MM.1S (cell line): Measurements from ENCODE around the gene PDS5B.

ENCODE experiments used
- DNase-seq: peaks from one replicate; pipeline ENCODE4 v3.0.0-alpha.2; 2015
- H2AFZ ChIP-seq: fragments of 300-600 bp; sonication (generic); 2 replicates; pipeline ENCODE4 v1.6.0; 2016; ENCODE audit warnings: antibody characterized with exemption, low read length
- H3F3A ChIP-seq: fragments of 300-600 bp; sonication (generic); 2 replicates; pipeline ENCODE4 v1.6.1; 2016; ENCODE audit warnings: mild to moderate bottlenecking, antibody characterized with exemption, low read length, moderate library complexity, mixed read lengths; ENCODE audit not compliant: insufficient read depth
- H3K27ac ChIP-seq: fragments of 300-600 bp; sonication (generic); 2 replicates; pipeline ENCODE4 v1.5.1; 2016; ENCODE audit warnings: mild to moderate bottlenecking, low read length
- H3K27me3 ChIP-seq: fragments of 300-600 bp; sonication (generic); replicated peaks from 2 replicates; pipeline ENCODE4 v1.6.0; 2016; ENCODE audit warnings: low read length; ENCODE audit not compliant: insufficient read depth
- H3K36me3 ChIP-seq: fragments of 300-600 bp; sonication (generic); replicated peaks from 2 replicates; pipeline ENCODE4 v1.6.1; 2016; ENCODE audit warnings: mild to moderate bottlenecking, low read length, mixed read lengths; ENCODE audit not compliant: insufficient read depth
- H3K4me1 ChIP-seq: fragments of 300-600 bp; sonication (generic); 2 replicates; pipeline ENCODE4 v1.6.1; 2016; ENCODE audit warnings: low read length, mixed read lengths
- H3K4me2 ChIP-seq: fragments of 300-600 bp; sonication (generic); 2 replicates; pipeline ENCODE4 v1.6.0; 2016; ENCODE audit warnings: low read depth, low read length
- H3K4me3 ChIP-seq: fragments of 300-600 bp; sonication (generic); 2 replicates; pipeline ENCODE4 v1.5.1; 2016; ENCODE audit warnings: low read length, mixed read lengths
- H3K79me2 ChIP-seq: fragments of 300-600 bp; sonication (generic); 2 replicates; pipeline ENCODE4 v1.6.1; 2016; ENCODE audit warnings: mixed run types, low read length, mixed read lengths
- H3K9ac ChIP-seq: fragments of 300-600 bp; sonication (generic); 2 replicates; pipeline ENCODE4 v1.6.1; 2016; ENCODE audit warnings: low read length, mixed read lengths
- H3K9me2 ChIP-seq: fragments of 300-600 bp; sonication (generic); replicated peaks from 2 replicates; pipeline ENCODE4 v1.6.1; 2016; ENCODE audit warnings: mild to moderate bottlenecking, low read length, mixed read lengths; ENCODE audit not compliant: insufficient read depth
- H3K9me3 ChIP-seq: fragments of 300-600 bp; sonication (generic); replicated peaks from 2 replicates; pipeline ENCODE4 v1.6.1; 2016; ENCODE audit warnings: mild to moderate bottlenecking, low read length, mixed read lengths; ENCODE audit not compliant: insufficient read depth
- H4K20me1 ChIP-seq: fragments of 300-600 bp; sonication (generic); 2 replicates; pipeline ENCODE4 v1.6.1; 2016; ENCODE audit warnings: mild to moderate bottlenecking, low read length, moderate library complexity, mixed read lengths; ENCODE audit not compliant: insufficient read depth
- CTCF ChIP-seq: fragments of 300-600 bp; sonication (generic); IDR thresholded peaks from 2 replicates; pipeline ENCODE4 v1.5.1; 2016; ENCODE audit warnings: antibody characterized with exemption, low read length, mixed read lengths
- EZH2 ChIP-seq: fragments of 300-600 bp; sonication (generic); optimal IDR thresholded peaks from 2 replicates; pipeline ENCODE3; 2017; ENCODE audit warnings: low read depth, mild to moderate bottlenecking, antibody characterized with exemption, low read length, mixed read lengths
- EZH2phosphoT487 ChIP-seq: fragments of 300-600 bp; sonication (generic); IDR thresholded peaks from 2 replicates; pipeline ENCODE4 v1.6.1; 2018; ENCODE audit warnings: antibody characterized with exemption, low read length

PDS5B gene

GRCh38 chr13:32587811-32588170 lies 1.5 kb downstream of the PDS5B start:
- peaks cover 6% of the 10 kb centered on the region; the same call in 1 of the 2 replicates for H4K20me1 ChIP-seq
- H3K9me3 ChIP-seq: no peaks in the 10 kb centered on the region
- no peaks in the 10 kb centered on the region for H3K36me3 ChIP-seq
- no peaks in the 10 kb centered on the region for H3K27me3 ChIP-seq
- DNase-seq: peak; percentile 15
- H3K4me1 ChIP-seq: 0 out of 2 replicates have a peak, but pooled peaks cover 2% of the 10 kb centered on the region
- peak overlapping the region; percentile 65 for H3K4me2 ChIP-seq
- H3K27ac ChIP-seq: peak overlapping the region; percentile 74; the same call in 1 of the 2 replicates
- H2AFZ ChIP-seq: no peak overlapping the region
- TF ChIP-seq CTCF (no peak), EZH2 (no peak), EZH2phosphoT487 (no peak)
- peak overlapping the region; percentile 60; the same call in 1 of the 2 replicates for H3K9ac ChIP-seq
- H3K79me2 ChIP-seq: peaks cover 52% of the 10 kb centered on the region
- no peaks in the 10 kb centered on the region for H3K9me2 ChIP-seq
- H3F3A ChIP-seq: peaks cover 8% of the 10 kb centered on the region
- peak overlapping the region; percentile 66 for H3K4me3 ChIP-seq

GRCh38 chr13:32588736-32589135 lies 2.5 kb downstream of the PDS5B start:
- Histone ChIP-seq H3F3A (peaks cover 8% of the 10 kb centered on the region), H3K4me3 (peak overlapping the region; percentile 66), H4K20me1 (peaks cover 9% of the 10 kb centered on the region; the same call in 1 of the 2 replicates), H3K9ac (no peak overlapping the region), H3K4me1 (0 out of 2 replicates have a peak, but pooled peaks cover 2% of the 10 kb centered on the region), H3K27me3 (no peaks in the 10 kb centered on the region), H3K27ac (no peak overlapping the region), H3K9me2 (no peaks in the 10 kb centered on the region), H3K9me3 (no peaks in the 10 kb centered on the region), H3K4me2 (peak overlapping the region; percentile 65; the same call in 1 of the 2 replicates), H2AFZ (no peak overlapping the region), H3K79me2 (peaks cover 61% of the 10 kb centered on the region), H3K36me3 (no peaks in the 10 kb centered on the region)
- DNase-seq: no peak
- TF ChIP-seq EZH2 (no peak), CTCF (no peak), EZH2phosphoT487 (no peak)

GRCh38 chr13:32589471-32589870 lies 3.2 kb downstream of the PDS5B start:
- Histone ChIP-seq H3K4me2 (no peak overlapping the region), H3K4me1 (0 out of 2 replicates have a peak, but pooled peaks cover 2% of the 10 kb centered on the region), H3F3A (peaks cover 8% of the 10 kb centered on the region), H2AFZ (no peak overlapping the region), H3K27ac (no peak overlapping the region), H3K4me3 (no peak overlapping the region), H3K9ac (no peak overlapping the region), H3K9me2 (no peaks in the 10 kb centered on the region), H3K27me3 (no peaks in the 10 kb centered on the region), H3K36me3 (no peaks in the 10 kb centered on the region), H4K20me1 (peaks cover 9% of the 10 kb centered on the region; the same call in 1 of the 2 replicates), H3K79me2 (peaks cover 69% of the 10 kb centered on the region), H3K9me3 (no peaks in the 10 kb centered on the region)
- no peak for TF ChIP-seq CTCF
- no peak for TF ChIP-seq EZH2phosphoT487
- no peak for TF ChIP-seq EZH2
- no peak for DNase-seq
